IMR-90 (cell line): Measurements from ENCODE around the gene USP24.

Experiments used
- BHLHE40 ChIP-seq: fragments of 150-350 bp; IDR thresholded peaks from 2 replicates; pipeline ENCODE4 v1.6.1; 2016; ENCODE audit warnings: mild to moderate bottlenecking, low read depth, low read length
- CEBPB ChIP-seq: IDR thresholded peaks from 2 replicates; pipeline ENCODE4 v1.6.1; 2012; ENCODE audit warnings: low read depth, low read length, improper control_type of control experiment
- CTCF ChIP-seq: conservative IDR thresholded peaks from 2 replicates; pipeline ENCODE4 v1.5.1; 2012; ENCODE audit warnings: mild to moderate bottlenecking, low read depth, low read length, improper control_type of control experiment
- ELK1 ChIP-seq: fragments of 150-350 bp; IDR thresholded peaks from 2 replicates; pipeline ENCODE4 v1.6.1; 2016; ENCODE audit warnings: low read depth, mild to moderate bottlenecking, low read length, moderate library complexity, borderline replicate concordance
- POLR2A ChIP-seq: IDR thresholded peaks from 2 replicates; pipeline ENCODE4 v1.6.1; 2012; ENCODE audit warnings: mild to moderate bottlenecking, low read depth, low read length
- RAD21 ChIP-seq: IDR thresholded peaks from 2 replicates; pipeline ENCODE4 v1.6.1; 2012; ENCODE audit warnings: low read length, improper control_type of control experiment
- RFX5 ChIP-seq: IDR thresholded peaks from 2 replicates; pipeline ENCODE4 v1.8.0; 2012; ENCODE audit warnings: low read depth, mild to moderate bottlenecking, low read length, moderate library complexity
- TF ChIP-seq, protein P1 (sequence below): fragments of 150-350 bp; IDR thresholded peaks from 2 replicates; pipeline ENCODE4 v1.6.1; 2017; ENCODE audit warnings: mild to moderate bottlenecking, antibody characterized with exemption, low read length, low read depth

GRCh38 chr1:55069280-55069679, 145.9 kb downstream of the USP24 start:
- TF ChIP-seq CTCF (no peak), CEBPB (no peak), POLR2A (no peak), ELK1 (no peak), RAD21 (no peak), RFX5 (no peak), BHLHE40 (no peak)
- TF ChIP-seq, protein P1, sequence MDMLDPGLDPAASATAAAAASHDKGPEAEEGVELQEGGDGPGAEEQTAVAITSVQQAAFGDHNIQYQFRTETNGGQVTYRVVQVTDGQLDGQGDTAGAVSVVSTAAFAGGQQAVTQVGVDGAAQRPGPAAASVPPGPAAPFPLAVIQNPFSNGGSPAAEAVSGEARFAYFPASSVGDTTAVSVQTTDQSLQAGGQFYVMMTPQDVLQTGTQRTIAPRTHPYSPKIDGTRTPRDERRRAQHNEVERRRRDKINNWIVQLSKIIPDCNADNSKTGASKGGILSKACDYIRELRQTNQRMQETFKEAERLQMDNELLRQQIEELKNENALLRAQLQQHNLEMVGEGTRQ: no peak
